HepG2 (cell line): ENCODE measurements around the gene FUT6. TPM values are rescaled to one million over a fixed set of nuclear protein-coding genes. Genes with fewer than 3 reads are reported as not detected.

ENCODE experiments used
- GLI4 ChIP-seq: sonication (generic); formaldehyde crosslinking; IDR thresholded peaks from 2 replicates; pipeline ENCODE4 v1.5.1; 2020; ENCODE audit warnings: missing genetic modification reagents, mild to moderate bottlenecking, moderate library complexity, borderline replicate concordance
- GPBP1L1 ChIP-seq: sonication (generic); formaldehyde crosslinking; IDR thresholded peaks from 2 replicates; pipeline ENCODE4 v1.5.0; 2020; ENCODE audit warnings: mild to moderate bottlenecking, missing genetic modification reagents
- KDM5A ChIP-seq: fragments of 200-600 bp; sonication (generic); IDR thresholded peaks from 2 replicates; pipeline ENCODE4 v1.7.0; 2018; ENCODE audit warnings: antibody characterized with exemption, mild to moderate bottlenecking, low read length, borderline replicate concordance
- KIAA2018 ChIP-seq: sonication (generic); formaldehyde crosslinking; IDR thresholded peaks from 2 replicates; pipeline ENCODE4 v1.5.0; 2020; ENCODE audit warnings: mild to moderate bottlenecking, missing genetic modification reagents, borderline replicate concordance
- NBN ChIP-seq: fragments of 450-650 bp; conservative IDR thresholded peaks from 2 replicates; pipeline ENCODE4 v1.6.1; 2017
- NPAS2 ChIP-seq: sonication (generic); formaldehyde crosslinking; IDR thresholded peaks from 2 replicates; pipeline ENCODE4 v1.8.0; 2022; ENCODE audit warnings: mild to moderate bottlenecking, missing genetic modification reagents, borderline replicate concordance
- PHB2 ChIP-seq: fragments of 450-650 bp; IDR thresholded peaks from 2 replicates; pipeline ENCODE4 v1.6.1; 2018; ENCODE audit not compliant: partially characterized antibody
- PHF5A ChIP-seq: IDR thresholded peaks from one replicate; pipeline ENCODE4 v1.6.1; 2018; ENCODE audit warnings: low read depth, missing genetic modification reagents; ENCODE audit not compliant: unreplicated experiment
- RAD21 ChIP-seq: fragments of 450-650 bp; formaldehyde crosslinking; IDR thresholded peaks from 2 replicates; pipeline ENCODE4 v1.5.0; 2020; ENCODE audit warnings: mild to moderate bottlenecking
- SRF ChIP-seq: IDR thresholded peaks from 2 replicates; pipeline ENCODE4 v1.6.1; 2011; ENCODE audit warnings: mild to moderate bottlenecking, low read depth, low read length, moderate library complexity
- ZNF326 ChIP-seq: sonication (generic); formaldehyde crosslinking; IDR thresholded peaks from 2 replicates; pipeline ENCODE4 v1.4.0; 2020; ENCODE audit warnings: missing genetic modification reagents, borderline replicate concordance
- ZNF354B ChIP-seq: sonication (generic); formaldehyde crosslinking; IDR thresholded peaks from 2 replicates; pipeline ENCODE4 v1.8.0; 2022; ENCODE audit warnings: mild to moderate bottlenecking, missing genetic modification reagents
- ZNF441 ChIP-seq: sonication (generic); formaldehyde crosslinking; IDR thresholded peaks from 2 replicates; pipeline ENCODE4 v1.7.0; 2021; ENCODE audit warnings: missing genetic modification reagents, borderline replicate concordance
- polyA plus RNA-seq, 8 experiments: library from polyadenylated mRNA; depleted of rRNA in 3 of 8; stranded (reverse) in 7 of 8; unstranded in 1 of 8; fragments of >200 nt; fragmentation: Illumina TruSeq in 4 of 8; extraction: Trizol in 4 of 8; gene quantifications; 2 replicates each; pipeline versions ENCODE4 v1.2.1 to v1.2.3, GENCODE V29; 2011 to 2016; ENCODE audit warnings: low read depth in 4 of 8, missing spikeins in 1 of 8, mixed read lengths in 1 of 8; ENCODE audit not compliant: insufficient read depth in 1 of 8
- total RNA-seq, 5 experiments: library from RNA; depleted of rRNA; stranded (reverse); fragments of >200 nt; fragmentation: Illumina TruSeq; extraction: Trizol; gene quantifications; 2 replicates each; pipeline ENCODE4 v1.2.3, GENCODE V29; 2016; ENCODE audit warnings: low read depth in 1 of 5
- TF ChIP-seq, protein P1 (sequence below): sonication (generic); formaldehyde crosslinking; IDR thresholded peaks from 2 replicates; pipeline ENCODE4 v1.5.0; 2020; ENCODE audit warnings: mild to moderate bottlenecking, missing genetic modification reagents

FUT6 gene
- total and polyA plus RNA-seq, 2 of the 13 experiments (the other 11 are each of a cell fraction or from before 2014, with no cell fraction given), result 8.2 to 27.7 TPM

DNA sequence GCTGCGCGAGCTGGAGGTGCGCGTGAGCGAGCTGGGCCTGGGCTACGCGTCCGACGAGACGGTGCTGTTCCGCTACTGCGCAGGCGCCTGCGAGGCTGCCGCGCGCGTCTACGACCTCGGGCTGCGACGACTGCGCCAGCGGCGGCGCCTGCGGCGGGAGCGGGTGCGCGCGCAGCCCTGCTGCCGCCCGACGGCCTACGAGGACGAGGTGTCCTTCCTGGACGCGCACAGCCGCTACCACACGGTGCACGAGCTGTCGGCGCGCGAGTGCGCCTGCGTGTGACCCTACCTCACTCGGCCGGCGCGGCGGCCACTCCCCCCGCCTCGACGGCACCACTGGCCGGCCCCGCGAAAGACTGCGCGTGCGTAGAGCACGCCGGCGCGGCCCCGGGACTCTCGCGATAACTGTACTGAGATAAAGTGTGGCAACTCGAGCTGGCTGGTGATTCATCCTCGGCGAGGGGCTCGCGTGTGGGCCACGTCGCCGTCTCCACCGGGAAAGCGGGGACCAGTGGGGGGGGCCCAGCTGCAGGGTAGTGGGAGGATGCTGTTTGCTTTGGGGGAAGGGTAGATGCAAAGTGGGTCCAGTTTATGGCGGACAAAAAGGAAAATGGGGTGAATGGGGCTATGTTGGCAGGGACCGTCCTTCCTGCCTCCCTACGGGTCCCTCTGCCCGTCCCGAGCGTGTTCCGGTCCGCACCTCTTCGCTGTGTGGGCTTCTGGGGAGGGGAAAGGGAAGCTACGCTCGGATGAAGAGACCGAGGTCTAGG lies 11.4 kb downstream of the FUT6 start (continued):
- TF ChIP-seq KIAA2018 (no peak; the same call in 1 of the 2 replicates), GLI4 (CRISPR knock-in tag) (peak; percentile 80; the same call in 1 of the 2 replicates), PHF5A (peak; percentile 72), NPAS2 (no peak), PHB2 (no peak), ZNF326 (CRISPR knock-in tag) (peak; percentile 100), NBN (no peak), SRF (no peak), KDM5A (peak; percentile 59; the same call in 1 of the 2 replicates), RAD21 (CRISPR knock-in tag) (peak; percentile 8; the same call in 1 of the 2 replicates), ZNF354B (CRISPR knock-in tag) (0 out of 2 replicates have a peak, but pooled peaks have one; percentile 40), GPBP1L1 (CRISPR knock-in tag) (no peak), ZNF441 (CRISPR knock-in tag) (0 out of 2 replicates have a peak, but pooled peaks have one; percentile 61)
- TF ChIP-seq, protein P1, sequence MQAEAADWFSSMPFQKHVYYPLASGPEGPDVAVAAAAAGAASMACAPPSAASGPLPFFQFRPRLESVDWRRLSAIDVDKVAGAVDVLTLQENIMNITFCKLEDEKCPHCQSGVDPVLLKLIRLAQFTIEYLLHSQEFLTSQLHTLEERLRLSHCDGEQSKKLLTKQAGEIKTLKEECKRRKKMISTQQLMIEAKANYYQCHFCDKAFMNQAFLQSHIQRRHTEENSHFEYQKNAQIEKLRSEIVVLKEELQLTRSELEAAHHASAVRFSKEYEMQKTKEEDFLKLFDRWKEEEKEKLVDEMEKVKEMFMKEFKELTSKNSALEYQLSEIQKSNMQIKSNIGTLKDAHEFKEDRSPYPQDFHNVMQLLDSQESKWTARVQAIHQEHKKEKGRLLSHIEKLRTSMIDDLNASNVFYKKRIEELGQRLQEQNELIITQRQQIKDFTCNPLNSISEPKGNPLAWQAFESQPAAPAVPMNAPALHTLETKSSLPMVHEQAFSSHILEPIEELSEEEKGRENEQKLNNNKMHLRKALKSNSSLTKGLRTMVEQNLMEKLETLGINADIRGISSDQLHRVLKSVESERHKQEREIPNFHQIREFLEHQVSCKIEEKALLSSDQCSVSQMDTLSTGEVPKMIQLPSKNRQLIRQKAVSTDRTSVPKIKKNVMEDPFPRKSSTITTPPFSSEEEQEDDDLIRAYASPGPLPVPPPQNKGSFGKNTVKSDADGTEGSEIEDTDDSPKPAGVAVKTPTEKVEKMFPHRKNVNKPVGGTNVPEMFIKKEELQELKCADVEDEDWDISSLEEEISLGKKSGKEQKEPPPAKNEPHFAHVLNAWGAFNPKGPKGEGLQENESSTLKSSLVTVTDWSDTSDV, result peak; percentile 88; the same call in 1 of the 2 replicates
